ENCODE data around the gene RHOC.
A peak's percentile ranks its signal among the peaks of the same experiment; 100 is the strongest.
"Not testable (repeated sequence)": the region's sequence is repeated elsewhere in the genome, so short reads cannot be mapped to it uniquely, and the experiment has no call there.

RHOC gene

GRCh38 chr1:112706505-112707220 lies at the start of gene RHOC:
TSS of gene RHOC (minus strand) at chr1:112707127. CDS start at chr1:112703799, 3,328 bp downstream.
- DNase-seq (ENCODE audit: low spot score), result peak; percentile 82

- no peak for DNase-seq (ENCODE audit: low spot score)
These were observed 47.2 kb upstream of the RHOC start for GRCh38 chr1:112754116-112754628.

GRCh38 chr1:112748396-112748795 lies 41.5 kb upstream of the RHOC start:
- DNase-seq (ENCODE audit: low spot score), result no peak

- peak; percentile 69 for DNase-seq (ENCODE audit: low spot score)
These were observed 37.2 kb upstream of the RHOC start for GRCh38 chr1:112744009-112744578.

- no peak for DNase-seq (ENCODE audit: low spot score)
These were observed 36.5 kb upstream of the RHOC start for GRCh38 chr1:112743174-112744008.

GRCh38 chr1:112737573-112737972 lies 30.6 kb upstream of the RHOC start:
- no peak for DNase-seq (ENCODE audit: low spot score)

- DNase-seq (ENCODE audit: low spot score), result no peak
These were observed 28.8 kb upstream of the RHOC start for GRCh38 chr1:112735752-112736151.

GRCh38 chr1:112731451-112731850 lies 24.5 kb upstream of the RHOC start:
- no peak for DNase-seq (ENCODE audit: low spot score)

GRCh38 chr1:112729909-112730308 lies 23.0 kb upstream of the RHOC start:
- DNase-seq (ENCODE audit: low spot score), result no peak

GRCh38 chr1:112729011-112729410 lies 22.1 kb upstream of the RHOC start:
- DNase-seq (ENCODE audit: low spot score), result not testable (repeated sequence)

GRCh38 chr1:112728306-112728971 lies 21.5 kb upstream of the RHOC start:
- not testable (repeated sequence) for DNase-seq (ENCODE audit: low spot score)

- DNase-seq (ENCODE audit: low spot score), result peak; percentile 37
These were observed 20.8 kb upstream of the RHOC start for GRCh38 chr1:112727716-112728115.

- not testable (repeated sequence) for DNase-seq (ENCODE audit: low spot score)
These were observed 17.3 kb upstream of the RHOC start for GRCh38 chr1:112724240-112724639.

- no peak for DNase-seq (ENCODE audit: low spot score)
These were observed 16.5 kb upstream of the RHOC start for GRCh38 chr1:112723511-112723839.

- peak; percentile 86 for DNase-seq (ENCODE audit: low spot score)
These were observed 15.9 kb upstream of the RHOC start for GRCh38 chr1:112722601-112723510.

- peak; percentile 47 for DNase-seq (ENCODE audit: low spot score)
These were observed 15.1 kb upstream of the RHOC start for GRCh38 chr1:112721966-112722524.

- DNase-seq (ENCODE audit: low spot score), result not testable (repeated sequence)
These were observed 14.4 kb upstream of the RHOC start for GRCh38 chr1:112721294-112721693.

- DNase-seq (ENCODE audit: low spot score), result no peak
These were observed 13.9 kb upstream of the RHOC start for GRCh38 chr1:112720800-112721199.

GRCh38 chr1:112719706-112720105 lies 12.8 kb upstream of the RHOC start:
- no peak for DNase-seq (ENCODE audit: low spot score)

GRCh38 chr1:112718691-112719418 lies 11.9 kb upstream of the RHOC start:
- peak; percentile 86 for DNase-seq (ENCODE audit: low spot score)
